Measurements from ENCODE around the gene ACP7.

DNA sequence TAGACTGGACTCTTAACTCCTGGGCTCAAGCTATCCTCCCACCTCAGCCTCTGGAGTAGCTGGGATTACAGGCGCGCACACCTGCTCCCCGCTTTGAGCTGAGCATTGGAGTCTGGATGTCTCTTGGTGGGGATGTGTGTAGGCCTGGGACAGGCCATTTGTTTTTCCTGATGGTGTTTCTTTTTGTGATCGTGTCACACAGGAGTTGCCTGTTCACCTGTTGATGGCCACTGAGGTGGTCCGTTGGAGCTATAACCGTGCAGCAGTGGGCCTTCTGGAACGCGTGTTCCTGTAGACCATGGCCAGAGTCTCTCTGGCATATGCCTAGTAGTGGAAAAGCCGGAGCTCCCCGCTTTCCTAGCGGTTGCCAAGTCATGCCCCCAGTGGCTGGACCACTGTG lies 44.9 kb downstream of the ACP7 start:
- TF ChIP-seq, protein P1, sequence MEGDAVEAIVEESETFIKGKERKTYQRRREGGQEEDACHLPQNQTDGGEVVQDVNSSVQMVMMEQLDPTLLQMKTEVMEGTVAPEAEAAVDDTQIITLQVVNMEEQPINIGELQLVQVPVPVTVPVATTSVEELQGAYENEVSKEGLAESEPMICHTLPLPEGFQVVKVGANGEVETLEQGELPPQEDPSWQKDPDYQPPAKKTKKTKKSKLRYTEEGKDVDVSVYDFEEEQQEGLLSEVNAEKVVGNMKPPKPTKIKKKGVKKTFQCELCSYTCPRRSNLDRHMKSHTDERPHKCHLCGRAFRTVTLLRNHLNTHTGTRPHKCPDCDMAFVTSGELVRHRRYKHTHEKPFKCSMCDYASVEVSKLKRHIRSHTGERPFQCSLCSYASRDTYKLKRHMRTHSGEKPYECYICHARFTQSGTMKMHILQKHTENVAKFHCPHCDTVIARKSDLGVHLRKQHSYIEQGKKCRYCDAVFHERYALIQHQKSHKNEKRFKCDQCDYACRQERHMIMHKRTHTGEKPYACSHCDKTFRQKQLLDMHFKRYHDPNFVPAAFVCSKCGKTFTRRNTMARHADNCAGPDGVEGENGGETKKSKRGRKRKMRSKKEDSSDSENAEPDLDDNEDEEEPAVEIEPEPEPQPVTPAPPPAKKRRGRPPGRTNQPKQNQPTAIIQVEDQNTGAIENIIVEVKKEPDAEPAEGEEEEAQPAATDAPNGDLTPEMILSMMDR (IDR thresholded peaks at IDR 0.05) = no peak
- no peak for TF ChIP-seq POLR2A (IDR thresholded peaks at IDR 0.05)

All from adrenal gland (tissue), 5 donors.